Mesendoderm (in vitro differentiated cells): ENCODE measurements around the gene N4BP2.
A peak's percentile ranks its signal among the peaks of the same experiment; 100 is the strongest.

ENCODE experiments used
- DNase-seq: peaks from one replicate; pipeline ENCODE4 v3.0.0; 2013
- H2AK5ac ChIP-seq: 2 replicates; pipeline ENCODE4 v1.6.1; 2013; ENCODE audit warnings: low read length, inconsistent platforms
- H2BK120ac ChIP-seq: 2 replicates; pipeline ENCODE4 v1.6.1; 2013; ENCODE audit warnings: low read depth, mild to moderate bottlenecking, low read length, moderate library complexity, mixed read lengths
- H2BK15ac ChIP-seq: replicated peaks from 2 replicates; pipeline ENCODE4 v1.6.1; 2013; ENCODE audit warnings: low read depth, mild to moderate bottlenecking, moderate library complexity
- H2BK5ac ChIP-seq: 2 replicates; pipeline ENCODE4 v1.6.1; 2013; ENCODE audit warnings: low read length, inconsistent platforms
- H3K18ac ChIP-seq: 2 replicates; pipeline ENCODE4 v1.6.1; 2013; ENCODE audit warnings: mild to moderate bottlenecking, low read length, mixed read lengths
- H3K23ac ChIP-seq: one replicate; pipeline ENCODE4 v1.6.1; 2013; ENCODE audit warnings: low read length
- H3K27ac ChIP-seq: 2 replicates; pipeline ENCODE4 v1.5.1; 2013; ENCODE audit warnings: low read depth, mild to moderate bottlenecking, inconsistent platforms, low read length, moderate library complexity
- H3K27me3 ChIP-seq: 2 replicates; pipeline ENCODE4 v1.6.1; 2013; ENCODE audit warnings: low read length, control low read depth, mild to moderate bottlenecking, inconsistent platforms; ENCODE audit not compliant: insufficient read depth, poor library complexity
- H3K36me3 ChIP-seq: 2 replicates; pipeline ENCODE4 v1.6.1; 2013; ENCODE audit warnings: low read length, inconsistent platforms; ENCODE audit not compliant: control insufficient read depth, insufficient read depth
- H3K4ac ChIP-seq: one replicate; pipeline ENCODE4 v1.6.1; 2013; ENCODE audit warnings: low read depth, mild to moderate bottlenecking, low read length, moderate library complexity
- H3K4me1 ChIP-seq: 2 replicates; pipeline ENCODE4 v1.6.1; 2013; ENCODE audit warnings: low read depth, low read length, inconsistent platforms; ENCODE audit not compliant: control insufficient read depth
- H3K4me2 ChIP-seq: 2 replicates; pipeline ENCODE4 v1.6.1; 2013; ENCODE audit warnings: low read length
- H3K4me3 ChIP-seq: 2 replicates; pipeline ENCODE4 v1.5.1; 2013; ENCODE audit warnings: mild to moderate bottlenecking, low read length
- H3K56ac ChIP-seq: one replicate; pipeline ENCODE4 v1.6.1; 2013; ENCODE audit warnings: low read length
- H3K79me1 ChIP-seq: 2 replicates; pipeline ENCODE4 v1.6.1; 2013; ENCODE audit warnings: low read length, inconsistent platforms
- H3K79me2 ChIP-seq: 2 replicates; pipeline ENCODE4 v1.6.1; 2013; ENCODE audit warnings: mild to moderate bottlenecking, low read length; ENCODE audit not compliant: control insufficient read depth, insufficient read depth
- H3K9ac ChIP-seq: 2 replicates; pipeline ENCODE4 v1.6.1; 2013; ENCODE audit warnings: low read length, inconsistent platforms
- H4K5ac ChIP-seq: one replicate; pipeline ENCODE4 v1.6.1; 2013; ENCODE audit warnings: low read length
- H4K8ac ChIP-seq: one replicate; pipeline ENCODE4 v1.6.1; 2013; ENCODE audit warnings: low read depth, mild to moderate bottlenecking, control low read depth, low read length, moderate library complexity
- WGBS: extraction: QIAGEN DNeasy Blood & Tissue Kit; methylation state at CpG from one replicate; pipeline ENCODE4 v1.1.7; 2013; ENCODE audit warnings: low lambda C conversion rate, missing lambda C conversion rate; ENCODE audit not compliant: insufficient coverage; ENCODE audit errors: extremely low coverage; 5-methylcytosine and 5-hydroxymethylcytosine counted together

The N4BP2 gene

GRCh38 chr4:40201898-40202297 is 145.2 kb downstream of the N4BP2 start:
- Histone ChIP-seq H3K79me2 (no peaks in the 10 kb centered on the region), H2BK120ac (no peak overlapping the region), H3K27me3 (no peaks in the 10 kb centered on the region), H3K4ac (no peak overlapping the region), H3K9ac (no peak overlapping the region), H3K79me1 (no peaks in the 10 kb centered on the region), H3K36me3 (no peaks in the 10 kb centered on the region), H2BK5ac (no peak overlapping the region), H3K18ac (no peak overlapping the region), H3K4me1 (peaks cover 6% of the 10 kb centered on the region), H3K23ac (no peak overlapping the region), H3K27ac (no peak overlapping the region), H3K56ac (no peak overlapping the region), H3K4me3 (no peak overlapping the region), H4K5ac (no peak overlapping the region), H4K8ac (no peak overlapping the region), H2AK5ac (no peak overlapping the region), H3K4me2 (no peak overlapping the region), H2BK15ac (no peak overlapping the region)
- DNase-seq, result no peak
- WGBS, result no CpG with 5 or more reads among the region's 4 CpGs

- no CpG with 5 or more reads among the region's 3 CpGs for WGBS
- peaks cover 4% of the 10 kb centered on the region for H3K4me1 ChIP-seq
- H3K23ac ChIP-seq, result no peak overlapping the region
- no peak overlapping the region for H2BK120ac ChIP-seq
- no peak overlapping the region for H3K9ac ChIP-seq
- no peaks in the 10 kb centered on the region for H3K27me3 ChIP-seq
- H3K79me2 ChIP-seq, result no peaks in the 10 kb centered on the region
- no peak overlapping the region for H2BK15ac ChIP-seq
- H2AK5ac ChIP-seq, result no peak overlapping the region
- H3K4ac ChIP-seq, result no peak overlapping the region
- no peak overlapping the region for H4K8ac ChIP-seq
- H3K27ac ChIP-seq, result no peak overlapping the region
- no peak overlapping the region for H3K4me3 ChIP-seq
- DNase-seq, result no peak
- H2BK5ac ChIP-seq, result no peak overlapping the region
- no peaks in the 10 kb centered on the region for H3K36me3 ChIP-seq
- H3K79me1 ChIP-seq, result no peaks in the 10 kb centered on the region
- H3K18ac ChIP-seq, result no peak overlapping the region
- H3K4me2 ChIP-seq, result no peak overlapping the region
- H4K5ac ChIP-seq, result no peak overlapping the region
- H3K56ac ChIP-seq, result no peak overlapping the region
Measured at GRCh38 chr4:40202474-40202873, 145.8 kb downstream of the N4BP2 start.

DNA sequence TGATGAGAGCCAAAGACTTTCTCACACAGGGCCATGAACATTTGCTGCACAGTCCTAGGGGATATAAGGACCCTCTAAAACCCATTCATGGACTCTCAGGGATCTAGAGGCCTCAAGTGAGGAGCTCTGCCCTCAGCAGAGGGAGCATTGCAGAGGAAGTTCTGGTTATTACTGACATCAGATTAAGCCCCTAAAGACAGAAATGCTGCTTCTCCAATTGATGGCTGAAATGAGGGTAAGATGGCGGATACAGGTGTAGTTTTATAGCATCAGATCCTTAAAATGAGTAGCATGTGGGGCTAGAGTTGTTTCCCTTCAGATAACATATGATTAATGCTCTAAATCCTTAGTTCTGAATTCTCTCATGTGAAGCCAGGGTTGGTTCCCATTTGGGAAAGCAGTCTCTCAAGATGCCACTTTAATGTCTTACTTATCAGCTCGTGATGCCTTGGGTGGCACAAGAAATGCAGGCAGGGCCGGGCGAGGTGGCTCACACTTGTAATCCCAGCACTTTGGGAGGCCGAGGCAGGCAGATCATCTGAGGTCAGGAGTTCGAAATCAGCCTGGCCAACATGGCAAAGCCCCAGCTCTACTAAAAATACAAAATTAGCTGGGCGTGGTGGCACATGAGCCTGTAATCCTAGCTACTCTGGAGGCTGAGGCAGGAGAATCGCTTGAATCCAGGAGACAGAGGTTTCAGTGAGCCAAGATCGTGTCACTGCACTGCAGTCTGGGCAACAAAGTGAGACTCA is 148.0 kb downstream of the N4BP2 start:
- no CpG with 5 or more reads among the region's 9 CpGs for WGBS
- Histone ChIP-seq H3K27ac (no peak overlapping the region), H3K4ac (no peak overlapping the region), H3K27me3 (no peaks in the 10 kb centered on the region), H4K5ac (no peak overlapping the region), H2AK5ac (no peak overlapping the region), H3K79me2 (no peaks in the 10 kb centered on the region), H3K79me1 (no peaks in the 10 kb centered on the region), H3K4me3 (no peak overlapping the region), H3K9ac (no peak overlapping the region), H3K23ac (no peak overlapping the region), H2BK15ac (no peak overlapping the region), H3K56ac (no peak overlapping the region), H4K8ac (no peak overlapping the region), H2BK5ac (no peak overlapping the region), H3K36me3 (no peaks in the 10 kb centered on the region), H3K4me1 (no peaks in the 10 kb centered on the region), H2BK120ac (no peak overlapping the region), H3K4me2 (no peak overlapping the region), H3K18ac (no peak overlapping the region)
- DNase-seq, result no peak

DNA sequence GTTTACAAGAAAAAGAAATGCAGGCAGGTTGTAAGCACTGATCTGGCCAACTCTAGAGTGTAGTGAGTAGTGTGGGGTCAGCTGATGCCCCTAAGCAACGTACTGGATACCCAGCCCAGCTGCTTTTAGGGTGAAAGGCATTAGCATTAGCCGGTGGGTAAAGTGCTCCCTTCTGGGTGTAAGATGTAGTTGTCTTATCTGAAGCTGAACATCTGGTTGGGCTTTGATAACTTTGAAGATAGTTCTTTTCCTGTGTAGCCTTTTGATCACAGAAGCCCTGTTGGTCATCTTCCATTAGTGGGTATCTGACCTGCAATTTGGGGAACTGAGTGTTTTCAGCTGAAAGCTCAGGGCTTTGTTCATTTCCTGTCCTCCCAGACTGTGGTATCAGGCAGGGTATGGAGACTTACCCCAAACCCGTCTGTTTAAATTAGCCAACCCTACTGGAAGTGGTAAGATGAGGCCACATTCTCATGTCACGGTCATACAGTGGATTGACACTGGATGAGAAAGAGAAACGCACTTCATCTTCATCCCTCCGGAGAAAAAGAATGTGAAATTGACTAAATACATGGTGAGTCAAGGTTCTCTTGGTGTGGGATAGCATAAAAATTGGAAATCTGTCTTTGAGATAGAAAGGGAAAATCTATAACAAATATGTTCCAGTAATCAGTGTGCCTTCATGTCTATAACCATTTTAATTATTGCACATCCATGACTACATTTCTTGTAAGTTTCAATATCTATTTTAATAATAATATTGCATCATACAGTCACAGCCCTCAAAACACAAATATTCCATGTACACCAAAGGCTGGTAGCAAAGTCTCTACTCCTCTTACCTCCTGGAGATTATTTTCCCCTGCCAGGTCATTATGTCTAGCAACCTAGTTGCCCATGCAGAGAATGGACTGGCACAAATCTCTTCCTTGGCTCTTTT is 148.9 kb downstream of the N4BP2 start:
- H3K18ac ChIP-seq, result no peak overlapping the region
- H4K5ac ChIP-seq, result no peak overlapping the region
- no peaks in the 10 kb centered on the region for H3K4me1 ChIP-seq
- H3K9ac ChIP-seq, result no peak overlapping the region
- no peak overlapping the region for H2BK15ac ChIP-seq
- no peak overlapping the region for H3K4ac ChIP-seq
- no peak overlapping the region for H2BK120ac ChIP-seq
- peak; percentile 24 for DNase-seq
- H4K8ac ChIP-seq, result no peak overlapping the region
- no peak overlapping the region for H3K4me3 ChIP-seq
- no peak overlapping the region for H3K56ac ChIP-seq
- no peak overlapping the region for H3K23ac ChIP-seq
- H3K36me3 ChIP-seq, result no peaks in the 10 kb centered on the region
- H2BK5ac ChIP-seq, result no peak overlapping the region
- H3K27ac ChIP-seq, result no peak overlapping the region
- H3K79me1 ChIP-seq, result no peaks in the 10 kb centered on the region
- no peak overlapping the region for H3K4me2 ChIP-seq
- WGBS, result no CpG with 5 or more reads among the region's 6 CpGs
- no peaks in the 10 kb centered on the region for H3K79me2 ChIP-seq
- H2AK5ac ChIP-seq, result no peak overlapping the region
- no peaks in the 10 kb centered on the region for H3K27me3 ChIP-seq

GRCh38 chr4:40206426-40206825 is 149.8 kb downstream of the N4BP2 start:
- no peak overlapping the region for H2BK15ac ChIP-seq
- no peak overlapping the region for H4K8ac ChIP-seq
- no peak overlapping the region for H2AK5ac ChIP-seq
- no peak overlapping the region for H3K9ac ChIP-seq
- no peak overlapping the region for H3K18ac ChIP-seq
- H4K5ac ChIP-seq, result no peak overlapping the region
- H3K4me2 ChIP-seq, result no peak overlapping the region
- no peak overlapping the region for H3K23ac ChIP-seq
- no peak overlapping the region for H2BK120ac ChIP-seq
- H3K56ac ChIP-seq, result no peak overlapping the region
- no peak for DNase-seq
- no peaks in the 10 kb centered on the region for H3K36me3 ChIP-seq
- H3K27me3 ChIP-seq, result no peaks in the 10 kb centered on the region
- no peak overlapping the region for H3K4me3 ChIP-seq
- H2BK5ac ChIP-seq, result no peak overlapping the region
- no peaks in the 10 kb centered on the region for H3K79me2 ChIP-seq
- H3K79me1 ChIP-seq, result no peaks in the 10 kb centered on the region
- no CpG with 5 or more reads among the region's 2 CpGs for WGBS
- H3K27ac ChIP-seq, result no peak overlapping the region
- no peaks in the 10 kb centered on the region for H3K4me1 ChIP-seq
- no peak overlapping the region for H3K4ac ChIP-seq
